ENCODE data around the gene CDC40. TPM values are rescaled to one million over a fixed set of nuclear protein-coding genes. Genes with fewer than 3 reads are reported as not detected.
"Not testable (repeated sequence)": the region's sequence is repeated elsewhere in the genome, so short reads cannot be mapped to it uniquely, and the experiment has no call there.

CDC40 gene
- total RNA-seq, 4 donors from 2014 or later = 20.3 to 34.8 (median 23.4) TPM

GRCh38 chr6:110239526-110240274 lies 59.5 kb downstream of the CDC40 start:
- no peak for TF ChIP-seq CTCF (IDR thresholded peaks at IDR 0.05)
- TF ChIP-seq POLR2A (IDR thresholded peaks at IDR 0.05) = no peak
- Histone ChIP-seq H3K27me3 (no peaks in the 10 kb centered on the region), H3K4me3 (no peak overlapping the region), H3K27ac (no peak overlapping the region), H3K9me3 (no peaks in the 10 kb centered on the region), H3K4me1 (no peaks in the 10 kb centered on the region), H3K36me3 (no peaks in the 10 kb centered on the region)
- no peak for DNase-seq
- intact Hi-C loops (cut with DNase I; ENCODE audit: low total_unique reads) = no loop called here

- DNase-seq; H3K9me3 ChIP-seq; H3K27ac ChIP-seq; H3K4me1 ChIP-seq; intact Hi-C loops (cut with DNase I; ENCODE audit: low total_unique reads); H3K4me3 ChIP-seq; H3K27me3 ChIP-seq; H3K36me3 ChIP-seq: not testable (repeated sequence)
Measured at GRCh38 chr6:110244621-110245020, 64.4 kb downstream of the CDC40 start.

- Histone ChIP-seq H3K36me3 (no peaks in the 10 kb centered on the region), H3K4me3 (no peak overlapping the region), H3K9me3 (no peaks in the 10 kb centered on the region), H3K27me3 (no peaks in the 10 kb centered on the region), H3K4me1 (no peaks in the 10 kb centered on the region), H3K27ac (no peak overlapping the region)
- no peak for TF ChIP-seq POLR2A (IDR thresholded peaks at IDR 0.05)
- no peak for TF ChIP-seq CTCF (IDR thresholded peaks at IDR 0.05)
- no peak for DNase-seq
- intact Hi-C loops (cut with DNase I; ENCODE audit: low total_unique reads) = no loop called here
Measured at GRCh38 chr6:110246378-110246777, 66.2 kb downstream of the CDC40 start.

GRCh38 chr6:110246900-110247546 lies 66.8 kb downstream of the CDC40 start:
- Histone ChIP-seq H3K4me1 (no peaks in the 10 kb centered on the region), H3K27ac (no peak overlapping the region), H3K36me3 (no peaks in the 10 kb centered on the region), H3K4me3 (no peak overlapping the region), H3K27me3 (no peaks in the 10 kb centered on the region), H3K9me3 (no peaks in the 10 kb centered on the region)
- intact Hi-C loops (cut with DNase I; ENCODE audit: low total_unique reads) = no loop called here
- TF ChIP-seq CTCF (IDR thresholded peaks at IDR 0.05) (no peak), POLR2A (IDR thresholded peaks at IDR 0.05) (no peak)
- no peak for DNase-seq

GRCh38 chr6:110250058-110250457 lies 69.8 kb downstream of the CDC40 start:
- no peak overlapping the region for H3K4me3 ChIP-seq
- H3K9me3 ChIP-seq = no peaks in the 10 kb centered on the region
- TF ChIP-seq CTCF (IDR thresholded peaks at IDR 0.05) (no peak), POLR2A (IDR thresholded peaks at IDR 0.05) (no peak)
- H3K4me1 ChIP-seq = no peaks in the 10 kb centered on the region
- no peaks in the 10 kb centered on the region for H3K36me3 ChIP-seq
- no peak for DNase-seq
- intact Hi-C loops (cut with DNase I; ENCODE audit: low total_unique reads) = no loop called here
- H3K27me3 ChIP-seq = no peaks in the 10 kb centered on the region
- no peak overlapping the region for H3K27ac ChIP-seq
